Activated CD8-positive, alpha-beta memory T cell treated with anti-CD3 and anti-CD28 coated beads for 1 hour (primary cell): ENCODE data around the gene TRIM46.
A peak's percentile ranks its signal among the peaks of the same experiment; 100 is the strongest.

Experiments
- DNase-seq, 2 donors: peaks; one replicate each; pipeline ENCODE4 v3.0.0-alpha.2; 2020; ENCODE audit warnings: low read depth in 1 of 2; ENCODE audit errors: extremely low read depth in 1 of 2

The TRIM46 gene

GRCh38 chr1:155171836-155172731 is 1.6 kb upstream of the TRIM46 start:
- DNase-seq: no peak

GRCh38 chr1:155172732-155173477 is 744 bp upstream of the TRIM46 start, which contains the start of gene KRTCAP2:
TSS of gene KRTCAP2 (minus strand) at chr1:155173304. CDS start at chr1:155173224, 80 bp downstream.
- DNase-seq: peak; percentile 88 to 91

- DNase-seq: peak in 1 of 2 donors; percentile 32
These were observed 953 bp downstream of the TRIM46 start for GRCh38 chr1:155174324-155175280.

GRCh38 chr1:155175281-155175926 is 1.8 kb downstream of the TRIM46 start:
- DNase-seq: no peak

- no peak for DNase-seq
These were observed 2.3 kb downstream of the TRIM46 start for GRCh38 chr1:155175927-155176371.

- peak; percentile 60 to 77 for DNase-seq
These were observed 3.0 kb downstream of the TRIM46 start for GRCh38 chr1:155176544-155177071.

- DNase-seq: no peak
These were observed 3.7 kb downstream of the TRIM46 start for GRCh38 chr1:155177192-155177917.

- no peak for DNase-seq
These were observed 4.3 kb downstream of the TRIM46 start for GRCh38 chr1:155177918-155178281.

GRCh38 chr1:155178441-155179111 is 4.9 kb downstream of the TRIM46 start:
- no peak for DNase-seq

GRCh38 chr1:155179112-155180031 is 5.7 kb downstream of the TRIM46 start:
- no peak for DNase-seq

- no peak for DNase-seq
These were observed 7.9 kb downstream of the TRIM46 start for GRCh38 chr1:155181371-155182051.

GRCh38 chr1:155182052-155182550 is 8.5 kb downstream of the TRIM46 start:
- no peak for DNase-seq

GRCh38 chr1:155183775-155184221 is 10.1 kb downstream of the TRIM46 start:
- DNase-seq: no peak

GRCh38 chr1:155184351-155184811 is 10.7 kb downstream of the TRIM46 start:
- DNase-seq: no peak

GRCh38 chr1:155184835-155185782 is 11.5 kb downstream of the TRIM46 start:
- no peak for DNase-seq

- no peak for DNase-seq
These were observed 12.1 kb downstream of the TRIM46 start for GRCh38 chr1:155185783-155186066.
